Ascending aorta (tissue), 2 donors: Measurements from ENCODE around the gene TRIM28. TPM values are rescaled to one million over a fixed set of nuclear protein-coding genes. Genes with fewer than 3 reads are reported as not detected.
A peak's percentile ranks its signal among the peaks of the same experiment; 100 is the strongest.

Source experiments
- DNase-seq, 2 donors: peaks; one replicate each; pipeline ENCODE4 v3.0.0-alpha.2; 2019; ENCODE audit warnings: low spot score in 2 of 2
- H3K27ac ChIP-seq, 2 donors: fragments of 200-600 bp; sonication (generic); one replicate each; pipeline ENCODE4 v1.5.1; 2016 to 2017; ENCODE audit warnings: mild to moderate bottlenecking in 1 of 2
- H3K27me3 ChIP-seq: fragments of 200-600 bp; sonication (generic); one replicate; pipeline ENCODE4 v1.5.1; 2017
- H3K36me3 ChIP-seq, 2 donors: fragments of 200-600 bp; sonication (generic); one replicate each; pipeline ENCODE4 v1.5.1; 2016
- H3K4me1 ChIP-seq, 2 donors: fragments of 200-600 bp; sonication (generic); one replicate each; pipeline ENCODE4 v1.5.1; 2016 to 2017; ENCODE audit warnings: mild to moderate bottlenecking in 1 of 2
- H3K4me3 ChIP-seq, 2 donors: fragments of 200-600 bp; sonication (generic); one replicate each; pipeline ENCODE4 v1.5.1; 2016 to 2017; ENCODE audit warnings: mild to moderate bottlenecking in 1 of 2
- H3K9me3 ChIP-seq, 2 donors: fragments of 200-600 bp; sonication (generic); one replicate each; pipeline ENCODE4 v1.5.1; 2016
- intact Hi-C: fragments of 100-400 bp; cut with DNase I; formaldehyde crosslinking; loops from one replicate; pipeline ENCODE4 v1.15.1; 2023
- total RNA-seq: library from RNA; depleted of rRNA; stranded (reverse); fragments of >200 nt; gene quantifications from one replicate; pipeline ENCODE4 v1.1.0, GENCODE V29; 2016
- TF ChIP-seq, protein P1 (sequence below), 3 experiments: fragments of 200-600 bp in 2 of 3; fragments of 450-650 bp in 1 of 3; sonication (generic) in 2 of 3; IDR thresholded peaks; one replicate each; pipeline ENCODE4 v1.5.1; 2016 to 2019; ENCODE audit warnings: antibody characterized with exemption in 3 of 3, mild to moderate bottlenecking in 1 of 3, moderate library complexity in 1 of 3

TRIM28 gene
- total RNA-seq, 1 donor from 2014 or later, result 222 TPM

DNA sequence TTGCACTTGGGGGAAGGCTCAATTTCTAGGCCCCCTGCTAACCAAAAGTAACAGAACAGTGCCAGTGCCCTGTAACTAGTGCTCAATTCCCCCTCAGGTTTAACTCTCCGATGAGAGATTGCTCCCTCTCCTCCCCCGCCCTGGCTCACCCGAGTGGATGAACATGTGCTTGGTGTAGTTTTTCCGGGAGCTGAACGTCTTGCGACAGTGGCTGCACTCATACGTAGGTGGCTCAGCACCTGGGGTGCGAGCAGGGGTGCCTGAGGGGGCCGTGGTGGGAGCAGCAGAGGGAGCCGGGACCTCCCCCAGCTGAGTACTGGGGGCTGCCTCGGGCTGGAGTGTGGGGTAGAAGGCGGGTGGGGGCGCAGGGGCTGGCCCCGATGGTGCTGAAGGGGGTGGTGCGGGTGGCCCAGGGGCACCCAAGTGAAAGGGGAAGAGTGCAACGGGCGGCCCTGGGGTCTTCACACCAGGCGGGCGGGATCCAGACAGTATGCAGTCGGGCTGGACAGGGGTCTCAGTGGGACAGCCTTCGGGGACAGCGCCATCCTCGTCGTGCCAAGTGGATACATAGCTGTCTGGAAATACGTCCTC, 27.5 kb upstream of the TRIM28 start:
- Histone ChIP-seq H3K27ac (no peak overlapping the region), H3K4me1 (peaks cover 20 to 35% of the 10 kb centered on the region in 2 donors), H3K36me3 (peaks cover 24 to 26% of the 10 kb centered on the region in 2 donors), H3K9me3 (no peaks in the 10 kb centered on the region), H3K4me3 (no peak overlapping the region), H3K27me3 (no peaks in the 10 kb centered on the region)
- intact Hi-C loops, result no loop called here
- TF ChIP-seq, protein P1, sequence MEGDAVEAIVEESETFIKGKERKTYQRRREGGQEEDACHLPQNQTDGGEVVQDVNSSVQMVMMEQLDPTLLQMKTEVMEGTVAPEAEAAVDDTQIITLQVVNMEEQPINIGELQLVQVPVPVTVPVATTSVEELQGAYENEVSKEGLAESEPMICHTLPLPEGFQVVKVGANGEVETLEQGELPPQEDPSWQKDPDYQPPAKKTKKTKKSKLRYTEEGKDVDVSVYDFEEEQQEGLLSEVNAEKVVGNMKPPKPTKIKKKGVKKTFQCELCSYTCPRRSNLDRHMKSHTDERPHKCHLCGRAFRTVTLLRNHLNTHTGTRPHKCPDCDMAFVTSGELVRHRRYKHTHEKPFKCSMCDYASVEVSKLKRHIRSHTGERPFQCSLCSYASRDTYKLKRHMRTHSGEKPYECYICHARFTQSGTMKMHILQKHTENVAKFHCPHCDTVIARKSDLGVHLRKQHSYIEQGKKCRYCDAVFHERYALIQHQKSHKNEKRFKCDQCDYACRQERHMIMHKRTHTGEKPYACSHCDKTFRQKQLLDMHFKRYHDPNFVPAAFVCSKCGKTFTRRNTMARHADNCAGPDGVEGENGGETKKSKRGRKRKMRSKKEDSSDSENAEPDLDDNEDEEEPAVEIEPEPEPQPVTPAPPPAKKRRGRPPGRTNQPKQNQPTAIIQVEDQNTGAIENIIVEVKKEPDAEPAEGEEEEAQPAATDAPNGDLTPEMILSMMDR (IDR thresholded peaks at IDR 0.05), result no peak
- no peak for DNase-seq

DNA sequence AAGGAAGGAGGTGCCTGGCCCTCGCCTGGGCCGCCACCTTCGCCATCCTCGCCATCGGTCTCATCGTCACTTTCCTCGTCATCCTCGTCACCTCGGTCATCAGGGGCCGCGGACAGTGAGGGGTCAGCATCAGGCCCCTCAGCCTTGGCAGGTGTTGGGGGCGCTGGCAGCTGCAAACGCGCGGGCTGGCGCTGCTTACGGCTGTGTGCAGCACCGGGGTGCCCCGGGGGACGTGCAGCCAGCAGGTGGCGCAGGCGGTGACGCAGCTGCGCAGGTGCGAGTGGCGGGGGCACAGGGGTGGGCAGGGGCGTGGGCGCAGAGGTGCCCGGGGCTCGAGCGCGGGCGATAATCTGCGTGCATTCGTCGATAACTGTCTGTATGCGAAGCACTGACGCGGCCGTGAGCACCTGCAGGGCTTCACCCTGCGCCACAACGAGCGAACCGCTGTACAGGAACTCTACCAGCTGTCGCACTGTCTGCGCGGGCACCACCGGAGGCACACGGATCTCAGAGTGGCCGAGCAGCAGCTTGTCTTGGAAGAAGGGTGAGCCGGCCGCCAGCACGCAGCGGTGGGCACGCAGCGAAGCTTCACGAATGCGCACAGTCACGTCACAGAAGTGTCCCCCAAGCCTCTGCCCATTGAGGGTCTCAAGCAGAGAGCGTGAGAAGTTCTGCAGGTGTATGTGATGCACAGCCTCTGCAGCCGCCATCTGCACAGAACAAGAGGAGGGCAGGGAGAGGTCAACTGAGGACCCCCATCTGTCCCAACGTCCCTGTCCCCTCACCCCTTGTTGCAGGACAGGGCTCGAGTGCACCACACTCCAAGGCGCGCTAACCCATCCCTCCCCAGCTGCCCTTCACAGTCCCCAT, 26.7 kb upstream of the TRIM28 start:
- Histone ChIP-seq H3K27ac (no peak overlapping the region), H3K36me3 (peaks cover 24 to 26% of the 10 kb centered on the region in 2 donors), H3K4me3 (no peak overlapping the region), H3K4me1 (peaks cover 20 to 35% of the 10 kb centered on the region in 2 donors), H3K9me3 (no peaks in the 10 kb centered on the region), H3K27me3 (no peaks in the 10 kb centered on the region)
- no peak for DNase-seq
- TF ChIP-seq, protein P1 (IDR thresholded peaks at IDR 0.05), result no peak
- intact Hi-C loops, result no loop called here

DNA sequence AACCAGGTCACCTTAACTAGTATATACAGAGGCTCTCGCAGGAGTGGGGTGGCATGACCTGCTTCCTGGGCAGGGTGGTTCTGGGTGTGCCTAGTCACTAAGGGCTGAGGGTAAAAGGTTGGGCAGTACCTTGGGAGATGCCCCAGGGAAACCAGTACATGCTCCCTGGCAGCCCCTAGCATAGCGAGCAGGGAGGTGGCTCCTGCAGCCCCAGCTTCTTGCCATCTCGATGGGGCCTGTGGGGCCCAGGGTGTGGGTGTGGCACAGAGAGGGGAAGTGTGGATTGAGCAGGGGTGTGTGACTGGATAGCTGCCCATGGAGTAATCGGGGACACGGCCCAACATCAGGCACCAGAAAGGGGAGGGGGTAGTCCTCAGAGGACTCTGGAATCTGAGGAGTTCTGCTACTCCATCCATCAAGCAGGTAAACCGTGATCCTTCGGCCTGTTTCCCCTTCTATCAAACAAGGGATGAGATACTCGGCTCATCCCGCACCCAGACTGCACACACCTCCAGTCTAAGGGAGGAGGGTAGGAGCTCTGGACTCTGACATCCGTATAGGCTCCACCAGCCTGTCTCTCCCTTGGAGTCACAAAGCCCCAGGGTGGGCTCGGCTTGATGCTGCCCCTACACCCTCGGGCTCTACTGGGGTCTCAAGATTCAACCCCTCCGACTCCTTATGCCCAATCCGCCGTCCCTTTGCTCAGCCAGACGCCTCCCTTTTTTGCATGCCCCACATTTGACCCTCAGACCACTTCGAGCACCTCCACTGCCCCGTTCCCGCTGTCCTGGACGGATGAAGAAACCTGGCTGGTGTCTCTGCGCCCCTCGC, 25.4 kb upstream of the TRIM28 start:
- Histone ChIP-seq H3K36me3 (peaks cover 24 to 26% of the 10 kb centered on the region in 2 donors), H3K4me3 (peak overlapping the region; percentile 87 to 90), H3K9me3 (no peaks in the 10 kb centered on the region), H3K4me1 (peaks cover 20 to 35% of the 10 kb centered on the region in 2 donors), H3K27ac (peak overlapping the region; percentile 94 to 96), H3K27me3 (no peaks in the 10 kb centered on the region)
- intact Hi-C loops, result loop anchor here (1.0 to 2.0 kb wide), 10 partner anchors 19 to 191 kb away; partner anchors contain the start of genes CHMP2A, RPS5, TRIM28 and ZNF132
- DNase-seq, result no peak
- TF ChIP-seq, protein P1 (IDR thresholded peaks at IDR 0.05), result peak in 2 of 3 experiments; percentile 45 to 63

DNA sequence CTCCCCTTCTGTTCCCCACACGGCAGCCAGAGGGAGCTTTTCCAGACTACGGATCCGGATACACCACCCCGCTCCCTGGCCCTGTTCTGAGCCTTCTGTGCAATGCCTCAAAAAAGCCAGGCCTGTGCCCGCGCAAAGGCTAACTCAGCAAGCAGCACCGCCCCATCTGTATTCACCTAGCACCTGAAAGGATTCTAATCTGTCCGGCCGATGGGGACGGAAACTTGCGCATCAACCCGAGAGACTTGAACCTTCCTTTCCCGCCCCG, 24.8 kb upstream of the TRIM28 start:
- Histone ChIP-seq H3K4me3 (peak overlapping the region; percentile 87 to 90), H3K27me3 (no peaks in the 10 kb centered on the region), H3K27ac (peak overlapping the region; percentile 94 to 96), H3K4me1 (peaks cover 20 to 31% of the 10 kb centered on the region in 2 donors), H3K36me3 (peaks cover 24 to 26% of the 10 kb centered on the region in 2 donors), H3K9me3 (no peaks in the 10 kb centered on the region)
- peak in 1 of 2 donors; percentile 78 for DNase-seq
- intact Hi-C loops, result loop anchor here (1.0 to 2.0 kb wide), 10 partner anchors 20 to 192 kb away; partner anchors contain the start of genes CHMP2A, RPS5, TRIM28 and ZNF132
- TF ChIP-seq, protein P1 (IDR thresholded peaks at IDR 0.05), result peak in 1 of 3 experiments; percentile 44
